Central memory CD8-positive, alpha-beta T cell (primary cell): Measurements from ENCODE around the gene ZNF578.
"Not testable (repeated sequence)": the region's sequence is repeated elsewhere in the genome, so short reads cannot be mapped to it uniquely, and the experiment has no call there.

Experiments used
- ATAC-seq: fragments of 150-1000 bp; cut with Tn5 transposase; replicated peaks from 2 replicates; pipeline ENCODE4 v1.10.0; 2022; ENCODE audit warnings: mild to moderate bottlenecking, moderate FRiP score, moderate number of reproducible peaks; ENCODE audit not compliant: poor library complexity, severe bottlenecking; ENCODE audit errors: extremely low read depth
- DNase-seq, 2 donors: peaks; one replicate each; pipeline ENCODE4 v3.0.0; 2021; ENCODE audit warnings: low spot score in 2 of 2
- H3K27ac Mint-ChIP-seq: one replicate; pipeline ENCODE4 v1.8.0; 2022; ENCODE audit warnings: low read depth, mild to moderate bottlenecking, moderate library complexity, mixed read lengths
- H3K27me3 Mint-ChIP-seq: one replicate; pipeline ENCODE4 v1.8.0; 2022; ENCODE audit warnings: mixed read lengths
- H3K36me3 Mint-ChIP-seq: one replicate; pipeline ENCODE4 v1.8.0; 2022; ENCODE audit warnings: mild to moderate bottlenecking, moderate library complexity, mixed read lengths; ENCODE audit not compliant: insufficient read depth
- H3K4me1 Mint-ChIP-seq: one replicate; pipeline ENCODE4 v1.8.0; 2022; ENCODE audit warnings: mixed read lengths
- H3K4me3 Mint-ChIP-seq: one replicate; pipeline ENCODE4 v1.8.0; 2022; ENCODE audit warnings: mild to moderate bottlenecking, moderate library complexity, mixed read lengths
- H3K9me3 Mint-ChIP-seq: one replicate; pipeline ENCODE4 v1.8.0; 2022; ENCODE audit warnings: mixed read lengths

The ZNF578 gene

DNA sequence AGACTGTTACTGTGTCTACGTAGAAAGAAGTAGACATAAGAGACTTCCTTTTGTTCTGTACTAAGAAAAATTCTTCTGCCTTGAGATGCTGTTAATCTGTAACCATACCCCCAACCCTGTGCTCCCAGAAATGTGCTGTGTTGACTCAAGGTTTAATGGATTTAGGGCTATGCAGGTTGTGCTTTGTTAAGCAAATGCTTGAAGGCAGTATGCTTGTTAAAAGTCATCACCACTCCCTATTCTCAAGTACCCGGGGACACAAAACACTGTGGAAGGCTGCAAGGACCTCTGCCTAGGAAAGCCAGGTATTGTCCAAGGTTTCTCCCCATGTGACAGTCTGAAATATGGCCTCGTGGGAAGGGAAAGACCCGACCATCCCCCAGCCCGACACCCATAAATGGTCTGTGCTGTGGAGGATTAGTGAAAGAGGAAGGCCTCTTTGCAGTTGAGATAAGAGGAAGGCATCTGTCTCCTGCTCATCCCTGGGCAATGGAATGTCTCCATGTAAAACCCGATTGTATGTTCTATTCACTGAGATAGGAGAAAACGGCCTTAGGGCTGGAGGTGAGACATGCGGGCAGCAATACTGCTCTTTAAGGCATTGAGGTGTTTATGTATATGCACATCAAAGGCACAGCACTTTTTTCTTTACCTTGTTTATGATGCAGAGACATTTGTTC is 32.3 kb downstream of the ZNF578 start:
- not testable (repeated sequence) for DNase-seq, ATAC-seq, H3K36me3 Mint-ChIP-seq, H3K4me1 Mint-ChIP-seq, H3K4me3 Mint-ChIP-seq, H3K27ac Mint-ChIP-seq
- Mint-ChIP-seq H3K27me3 (peaks cover 15% of the 10 kb centered on the region), H3K9me3 (peaks cover 20% of the 10 kb centered on the region)

DNA sequence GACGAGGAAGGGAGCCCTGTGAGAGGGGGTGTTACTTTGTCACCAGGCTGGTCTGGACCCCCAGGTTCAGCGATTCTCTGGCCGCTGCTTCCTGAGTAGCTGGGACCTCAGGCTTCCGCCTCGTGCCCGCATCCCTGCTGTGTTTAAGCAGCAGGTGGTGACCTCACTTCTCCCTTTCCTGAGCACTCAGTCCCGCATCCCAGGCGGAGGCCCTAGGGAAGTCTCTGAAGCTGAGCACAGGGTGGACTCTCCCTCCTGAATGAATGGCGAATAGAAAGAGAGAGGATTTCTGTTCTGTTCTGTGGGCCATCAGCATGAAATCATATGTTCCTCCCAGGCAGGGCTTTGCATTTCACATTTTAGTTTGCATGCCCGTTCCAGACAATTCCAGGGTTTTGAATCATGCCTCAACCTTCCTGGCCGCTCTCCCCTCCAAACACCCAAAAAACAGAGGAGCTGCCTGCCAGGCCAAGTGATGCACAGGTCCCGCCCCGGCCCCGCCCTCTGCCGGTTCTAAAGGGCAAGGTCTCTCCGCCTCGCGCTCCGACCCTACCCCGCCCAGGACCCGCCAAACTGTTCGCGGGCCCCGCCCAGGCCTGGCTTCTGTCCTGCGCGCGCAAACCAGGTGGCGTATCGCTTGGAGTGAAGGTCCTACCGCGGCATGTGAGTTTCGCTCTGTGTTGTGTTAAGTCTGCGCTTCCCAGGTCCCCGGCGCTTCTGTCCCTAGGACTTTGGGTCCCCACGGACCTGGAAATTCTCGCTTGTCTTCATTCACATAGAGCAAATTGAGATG is 39.0 kb downstream of the ZNF578 start:
- ATAC-seq (no peak), DNase-seq (no peak)
- Mint-ChIP-seq H3K4me1 (no peaks in the 10 kb centered on the region), H3K4me3 (no peak overlapping the region), H3K27ac (no peak overlapping the region), H3K27me3 (peaks cover 14% of the 10 kb centered on the region), H3K36me3 (peaks cover 3% of the 10 kb centered on the region), H3K9me3 (peaks cover 6% of the 10 kb centered on the region)

DNA sequence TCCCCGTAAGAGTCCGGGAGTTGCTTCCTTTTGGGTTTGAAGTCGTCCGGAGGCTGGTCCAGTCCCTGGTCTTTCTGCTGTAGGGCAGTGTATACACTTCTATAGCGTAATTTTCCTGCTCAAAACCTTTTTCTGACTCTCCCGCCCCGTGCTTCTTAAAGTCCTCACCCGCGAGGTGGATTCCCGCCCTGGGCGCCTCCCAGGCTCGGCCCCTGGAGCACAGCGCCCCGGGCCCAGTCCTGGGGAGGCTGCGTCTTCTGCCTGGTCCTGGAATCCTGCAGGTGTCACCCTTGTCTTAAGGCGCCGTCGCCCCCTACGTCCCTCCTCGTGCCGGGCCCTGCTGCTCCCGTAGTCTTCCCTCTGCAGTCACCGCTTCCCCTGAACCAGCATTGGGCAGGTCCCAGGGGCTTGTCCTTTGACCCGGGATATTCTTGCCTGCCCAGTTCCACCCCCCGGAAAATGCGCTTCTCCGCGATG is 39.7 kb downstream of the ZNF578 start:
- DNase-seq = no peak
- Mint-ChIP-seq H3K27me3 (peaks cover 14% of the 10 kb centered on the region), H3K9me3 (peaks cover 6% of the 10 kb centered on the region), H3K4me1 (no peaks in the 10 kb centered on the region), H3K27ac (no peak overlapping the region), H3K36me3 (peaks cover 3% of the 10 kb centered on the region), H3K4me3 (no peak overlapping the region)
- no peak for ATAC-seq

DNA sequence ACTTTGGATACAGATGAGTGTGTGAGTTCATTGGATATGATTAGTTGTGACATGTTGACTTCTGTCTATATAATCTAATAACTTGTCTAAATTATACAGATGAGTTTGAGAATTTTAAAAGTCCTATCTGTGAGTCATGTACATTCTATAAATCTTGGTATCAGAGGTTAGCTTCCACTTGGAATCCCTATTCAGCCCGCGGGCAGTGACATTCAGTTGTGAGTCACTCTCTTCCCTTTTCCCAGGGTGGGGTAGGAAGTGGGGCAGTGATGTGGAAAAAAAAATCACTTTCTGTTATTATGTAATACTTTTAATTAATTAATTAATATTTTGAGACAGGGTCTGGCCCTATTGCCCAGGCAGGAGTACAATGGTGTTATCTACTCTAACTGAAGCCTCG is 41.2 kb downstream of the ZNF578 start:
- Mint-ChIP-seq H3K4me3 (no peak overlapping the region), H3K9me3 (peaks cover 6% of the 10 kb centered on the region)

DNA sequence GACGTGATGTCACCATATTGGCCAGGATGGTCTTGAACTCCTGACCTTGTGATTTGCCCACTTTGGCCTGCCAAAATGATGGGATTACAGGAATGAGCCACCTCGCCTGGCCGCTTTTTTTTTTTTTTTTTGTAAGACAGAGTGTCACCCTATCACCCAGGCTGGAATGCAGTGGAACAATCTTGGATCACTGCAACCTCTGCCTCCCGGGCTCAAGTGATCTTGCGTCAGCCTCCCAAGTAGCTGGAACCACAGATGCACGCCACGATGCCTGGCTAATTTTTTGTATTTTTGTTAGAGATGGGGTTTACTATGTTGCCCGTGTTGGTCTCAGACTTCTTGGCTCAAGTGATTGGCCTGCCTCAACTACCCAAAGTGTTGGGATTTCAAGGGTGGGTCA is 45.2 kb downstream of the ZNF578 start:
- no peak for ATAC-seq
- Mint-ChIP-seq H3K36me3 (no peaks in the 10 kb centered on the region), H3K4me1 (no peaks in the 10 kb centered on the region), H3K4me3 (no peak overlapping the region), H3K9me3 (peaks cover 6% of the 10 kb centered on the region), H3K27me3 (peaks cover 8% of the 10 kb centered on the region), H3K27ac (no peak overlapping the region)
- DNase-seq = no peak

More for the DNA sequence above, 41.2 kb downstream of the ZNF578 start:
- DNase-seq = no peak
- no peaks in the 10 kb centered on the region for H3K4me1 Mint-ChIP-seq
- H3K36me3 Mint-ChIP-seq = no peaks in the 10 kb centered on the region
- peaks cover 14% of the 10 kb centered on the region for H3K27me3 Mint-ChIP-seq
- H3K27ac Mint-ChIP-seq = no peak overlapping the region
- no peak for ATAC-seq

DNA sequence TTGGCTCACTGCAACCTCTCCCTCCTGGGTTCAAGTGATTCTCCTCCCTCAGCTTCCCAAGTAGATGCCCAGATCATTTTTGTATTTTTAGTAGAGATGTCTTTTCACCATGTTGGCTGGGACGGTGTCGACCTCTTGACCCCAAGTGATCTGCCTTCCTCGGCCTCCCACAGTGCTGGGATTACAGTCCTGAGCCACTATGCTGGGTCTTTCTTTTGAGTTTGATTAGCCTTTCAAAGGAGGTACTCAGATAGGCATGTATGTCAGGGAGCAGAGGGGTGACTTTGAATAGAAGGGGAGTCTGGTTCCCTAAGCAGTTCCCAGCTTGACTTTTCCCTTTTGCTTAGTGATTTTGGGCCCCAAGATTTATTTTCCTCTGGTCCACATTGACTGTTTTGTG is 47.1 kb downstream of the ZNF578 start:
- not testable (repeated sequence) for H3K9me3 Mint-ChIP-seq, ATAC-seq, H3K27ac Mint-ChIP-seq, H3K4me3 Mint-ChIP-seq, H3K36me3 Mint-ChIP-seq, H3K27me3 Mint-ChIP-seq, DNase-seq, H3K4me1 Mint-ChIP-seq

DNA sequence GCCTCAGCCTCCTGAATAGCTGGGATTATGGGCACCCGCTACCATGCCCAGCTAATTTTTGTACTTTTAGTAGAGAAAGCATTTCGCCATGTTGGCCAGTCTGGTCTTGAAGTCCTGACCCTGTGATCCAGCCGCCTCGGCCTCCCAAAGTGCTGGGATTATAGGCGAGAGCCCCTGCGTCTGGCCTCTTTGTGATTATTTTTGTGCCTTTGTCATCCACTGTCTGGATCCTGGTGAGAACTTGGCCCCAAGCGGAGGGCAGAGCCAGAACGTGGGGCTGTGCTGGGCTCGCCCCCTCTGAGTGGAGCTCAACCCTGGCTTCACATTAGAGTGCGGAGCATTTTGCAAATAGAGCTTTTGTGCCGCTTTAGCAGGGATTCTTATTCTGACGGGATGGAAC is 47.6 kb downstream of the ZNF578 start:
- not testable (repeated sequence) for H3K4me1 Mint-ChIP-seq, H3K36me3 Mint-ChIP-seq, H3K9me3 Mint-ChIP-seq, H3K27me3 Mint-ChIP-seq, ATAC-seq, H3K27ac Mint-ChIP-seq, H3K4me3 Mint-ChIP-seq, DNase-seq

DNA sequence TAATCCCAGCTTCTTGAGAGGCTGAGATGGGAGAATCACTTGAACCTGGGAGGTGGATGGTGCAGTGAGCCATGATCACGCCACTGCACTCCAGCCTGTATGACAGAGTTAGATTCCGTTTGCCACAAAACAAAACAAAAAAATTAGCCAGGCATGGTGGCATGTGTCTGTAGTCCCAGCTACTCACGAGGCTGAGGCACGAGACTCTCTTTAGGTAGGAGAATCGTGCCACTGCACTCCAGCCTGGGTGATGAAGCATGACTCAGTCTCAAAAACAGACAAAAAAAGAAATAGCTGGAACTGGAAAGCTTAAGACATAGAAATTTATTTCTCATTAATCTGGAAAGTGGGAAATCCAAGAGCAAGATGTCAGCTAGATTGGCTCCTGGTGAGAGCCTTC is 53.9 kb downstream of the ZNF578 start:
- Mint-ChIP-seq H3K36me3 (no peaks in the 10 kb centered on the region), H3K4me3 (no peak overlapping the region), H3K9me3 (peaks cover 12% of the 10 kb centered on the region), H3K27ac (no peak overlapping the region), H3K27me3 (no peaks in the 10 kb centered on the region), H3K4me1 (no peaks in the 10 kb centered on the region)
- ATAC-seq = no peak
- DNase-seq = no peak

DNA sequence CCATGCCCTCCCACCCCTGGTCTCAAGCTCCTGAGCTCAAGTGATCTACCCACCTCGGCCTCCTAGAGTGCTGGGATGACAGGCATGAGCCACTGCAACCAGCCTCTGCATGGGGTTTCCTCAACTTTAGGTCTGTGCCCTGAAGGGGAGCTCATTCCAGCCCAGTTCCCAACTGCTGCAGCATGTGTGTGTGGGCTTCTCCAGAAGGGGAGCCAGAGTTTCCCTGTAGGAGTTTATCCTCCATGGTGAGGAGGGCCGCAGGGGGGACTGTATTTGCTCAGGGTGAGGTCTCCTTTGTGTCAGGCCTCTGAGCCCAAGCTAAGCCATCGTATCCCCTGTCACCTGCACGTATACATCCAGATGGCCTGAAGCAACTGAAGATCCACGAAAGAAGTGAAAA is 62.8 kb downstream of the ZNF578 start:
- no peak for ATAC-seq
- no peak for DNase-seq
- no peak overlapping the region for H3K27ac Mint-ChIP-seq
- no peaks in the 10 kb centered on the region for H3K4me1 Mint-ChIP-seq
- peaks cover 2% of the 10 kb centered on the region for H3K36me3 Mint-ChIP-seq
- H3K27me3 Mint-ChIP-seq = peaks cover 32% of the 10 kb centered on the region
- no peak overlapping the region for H3K4me3 Mint-ChIP-seq
- peaks cover 24% of the 10 kb centered on the region for H3K9me3 Mint-ChIP-seq

DNA sequence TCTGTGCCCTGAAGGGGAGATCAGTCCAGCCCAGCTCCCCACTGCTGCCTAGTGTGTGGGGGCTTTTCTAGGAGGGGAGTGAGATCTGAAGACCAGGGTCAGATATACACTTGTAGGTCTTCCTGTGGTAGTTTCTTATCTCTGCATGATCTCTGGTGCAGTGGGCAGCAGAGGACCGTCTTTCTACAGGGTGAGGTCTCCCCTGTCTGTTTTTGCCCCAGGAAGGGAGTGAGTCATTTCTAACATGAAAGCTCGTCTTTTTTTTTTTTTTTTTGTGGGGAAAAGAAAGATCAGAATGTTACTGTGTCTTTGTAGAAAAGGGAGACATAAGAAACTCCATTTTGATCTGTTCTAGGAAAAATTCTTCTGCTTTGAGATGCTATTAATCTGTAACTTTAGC is 65.3 kb downstream of the ZNF578 start:
- DNase-seq (no peak), ATAC-seq (no peak)
- Mint-ChIP-seq H3K27ac (no peak overlapping the region), H3K4me1 (no peaks in the 10 kb centered on the region), H3K4me3 (no peak overlapping the region), H3K27me3 (peaks cover 47% of the 10 kb centered on the region), H3K36me3 (peaks cover 2% of the 10 kb centered on the region), H3K9me3 (peaks cover 14% of the 10 kb centered on the region)

DNA sequence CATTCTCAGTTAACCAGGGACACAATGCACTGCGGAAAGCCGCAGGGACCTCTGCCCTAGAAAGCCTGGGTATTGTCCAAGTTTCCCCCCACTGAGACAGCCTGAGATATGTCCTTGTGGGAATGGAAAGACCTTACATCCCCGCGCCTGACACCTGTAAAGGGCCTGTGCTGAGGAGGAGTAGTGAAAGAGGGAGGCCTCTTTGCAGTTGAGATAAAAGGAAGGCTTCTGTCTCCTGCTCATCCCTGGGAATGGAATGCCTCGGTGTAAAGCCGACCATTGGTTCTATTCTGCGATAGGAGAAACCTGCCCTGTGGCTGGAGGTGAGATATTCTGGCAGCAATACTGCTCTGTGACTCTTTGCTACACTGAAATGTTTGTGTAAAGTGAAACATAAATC is 65.8 kb downstream of the ZNF578 start:
- not testable (repeated sequence) for H3K27ac Mint-ChIP-seq, DNase-seq, H3K36me3 Mint-ChIP-seq, H3K4me1 Mint-ChIP-seq, H3K4me3 Mint-ChIP-seq, ATAC-seq
- Mint-ChIP-seq H3K9me3 (peaks cover 12% of the 10 kb centered on the region), H3K27me3 (peaks cover 47% of the 10 kb centered on the region)

DNA sequence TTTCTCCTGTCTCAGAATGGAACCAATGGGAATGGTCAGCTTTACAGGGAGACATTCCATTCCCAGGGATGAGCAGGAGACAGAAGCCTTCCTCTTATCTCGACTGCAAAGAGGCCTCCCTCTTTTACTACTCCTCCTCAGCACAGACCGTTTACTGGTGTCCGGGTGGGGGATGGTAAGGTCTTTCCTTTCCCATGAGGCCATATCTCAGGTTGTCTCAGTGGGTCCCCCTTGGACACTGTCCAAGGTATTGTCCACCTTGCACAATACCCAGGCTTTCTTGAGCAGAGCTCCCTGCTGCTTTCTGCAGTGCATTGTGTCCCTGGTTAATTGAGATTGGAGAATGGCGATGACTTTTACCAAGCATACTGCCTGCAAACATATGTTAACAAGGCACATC is 66.7 kb downstream of the ZNF578 start:
- Mint-ChIP-seq H3K4me3 (no peak overlapping the region), H3K27ac (no peak overlapping the region), H3K4me1 (no peaks in the 10 kb centered on the region), H3K9me3 (peaks cover 9% of the 10 kb centered on the region), H3K27me3 (peaks cover 47% of the 10 kb centered on the region), H3K36me3 (peaks cover 2% of the 10 kb centered on the region)
- DNase-seq (no peak), ATAC-seq (no peak)

DNA sequence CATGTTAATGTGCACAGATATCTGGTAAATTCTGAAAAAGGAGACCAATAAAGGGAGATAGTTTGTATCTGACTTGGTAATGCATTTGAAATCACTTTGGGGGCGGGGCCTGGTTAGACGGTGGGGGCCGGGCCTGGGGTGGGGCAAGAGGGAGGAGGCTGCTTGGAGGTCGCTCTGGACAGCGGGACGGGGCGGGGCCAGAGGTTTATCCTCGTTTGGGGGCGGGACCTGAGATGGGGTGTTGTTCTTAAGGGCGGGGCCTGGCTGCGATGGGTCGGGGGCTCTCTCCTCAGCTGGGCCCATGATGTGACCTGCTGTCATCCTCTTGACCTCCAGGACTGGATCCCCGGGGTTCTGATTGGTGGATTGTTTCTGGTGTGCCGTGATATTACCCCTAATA is 69.2 kb downstream of the ZNF578 start:
- Mint-ChIP-seq H3K9me3 (peaks cover 4% of the 10 kb centered on the region), H3K4me3 (no peak overlapping the region), H3K36me3 (peaks cover 3% of the 10 kb centered on the region), H3K27ac (no peak overlapping the region), H3K27me3 (peaks cover 37% of the 10 kb centered on the region), H3K4me1 (peaks cover 8% of the 10 kb centered on the region)
- ATAC-seq (no peak), DNase-seq (no peak)
